ENCODE results near the gene PLEKHA5. TPM values are rescaled to one million over a fixed set of nuclear protein-coding genes. Genes with fewer than 3 reads are reported as not detected.
A peak's percentile ranks its signal among the peaks of the same experiment; 100 is the strongest.

Gene PLEKHA5
- total and polyA plus RNA-seq, 2 experiments from 2014 or later: 88.4 to 103 TPM

DNA sequence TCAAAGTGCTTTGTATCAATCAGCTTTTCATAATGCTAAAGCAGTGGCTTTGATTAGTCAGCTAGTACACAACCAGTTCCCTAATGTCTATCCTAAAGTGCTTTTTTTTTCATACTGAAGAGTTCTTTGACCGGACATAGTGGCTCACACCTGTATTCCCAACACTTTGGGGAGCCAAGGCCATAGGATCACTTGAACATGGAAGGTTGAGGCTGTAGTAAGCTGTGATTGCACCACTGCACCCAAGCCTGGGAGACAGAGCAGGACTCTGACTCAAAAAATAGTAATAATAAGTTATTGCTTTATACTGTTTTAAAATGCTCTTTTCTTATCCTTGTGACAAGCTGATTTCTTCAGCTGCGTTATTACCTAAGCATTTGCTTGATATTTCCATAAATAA is 155.1 kb downstream of the PLEKHA5 start:
- H3K36me3 ChIP-seq: peaks cover 34% of the 10 kb centered on the region
- H3K27ac ChIP-seq: no peak overlapping the region
- no peaks in the 10 kb centered on the region for H3K4me1 ChIP-seq (ENCODE audit: low read depth)
- H3K9me3 ChIP-seq (ENCODE audit: low read depth): no peaks in the 10 kb centered on the region
- no peak overlapping the region for H3K4me3 ChIP-seq
- H3K27me3 ChIP-seq: no peaks in the 10 kb centered on the region
- TF ChIP-seq, protein P1, sequence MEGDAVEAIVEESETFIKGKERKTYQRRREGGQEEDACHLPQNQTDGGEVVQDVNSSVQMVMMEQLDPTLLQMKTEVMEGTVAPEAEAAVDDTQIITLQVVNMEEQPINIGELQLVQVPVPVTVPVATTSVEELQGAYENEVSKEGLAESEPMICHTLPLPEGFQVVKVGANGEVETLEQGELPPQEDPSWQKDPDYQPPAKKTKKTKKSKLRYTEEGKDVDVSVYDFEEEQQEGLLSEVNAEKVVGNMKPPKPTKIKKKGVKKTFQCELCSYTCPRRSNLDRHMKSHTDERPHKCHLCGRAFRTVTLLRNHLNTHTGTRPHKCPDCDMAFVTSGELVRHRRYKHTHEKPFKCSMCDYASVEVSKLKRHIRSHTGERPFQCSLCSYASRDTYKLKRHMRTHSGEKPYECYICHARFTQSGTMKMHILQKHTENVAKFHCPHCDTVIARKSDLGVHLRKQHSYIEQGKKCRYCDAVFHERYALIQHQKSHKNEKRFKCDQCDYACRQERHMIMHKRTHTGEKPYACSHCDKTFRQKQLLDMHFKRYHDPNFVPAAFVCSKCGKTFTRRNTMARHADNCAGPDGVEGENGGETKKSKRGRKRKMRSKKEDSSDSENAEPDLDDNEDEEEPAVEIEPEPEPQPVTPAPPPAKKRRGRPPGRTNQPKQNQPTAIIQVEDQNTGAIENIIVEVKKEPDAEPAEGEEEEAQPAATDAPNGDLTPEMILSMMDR (IDR thresholded peaks at IDR 0.05; ENCODE audit: low read depth, low read length): no peak
- DNase-seq (ENCODE audit: low read depth in 1 of 2, low spot score in 1 of 2): no peak

- Histone ChIP-seq H3K4me1 (ENCODE audit: low read depth) (no peaks in the 10 kb centered on the region), H3K9me3 (ENCODE audit: low read depth) (no peaks in the 10 kb centered on the region), H3K4me3 (no peak overlapping the region), H3K27ac (peak overlapping the region; percentile 29), H3K36me3 (peaks cover 34% of the 10 kb centered on the region), H3K27me3 (no peaks in the 10 kb centered on the region)
- TF ChIP-seq, protein P1 (IDR thresholded peaks at IDR 0.05; ENCODE audit: low read depth, low read length): no peak
- no peak for DNase-seq (ENCODE audit: low read depth in 1 of 2, low spot score in 1 of 2)
These were observed 156.4 kb downstream of the PLEKHA5 start for GRCh38 chr12:19285793-19286448.

DNA sequence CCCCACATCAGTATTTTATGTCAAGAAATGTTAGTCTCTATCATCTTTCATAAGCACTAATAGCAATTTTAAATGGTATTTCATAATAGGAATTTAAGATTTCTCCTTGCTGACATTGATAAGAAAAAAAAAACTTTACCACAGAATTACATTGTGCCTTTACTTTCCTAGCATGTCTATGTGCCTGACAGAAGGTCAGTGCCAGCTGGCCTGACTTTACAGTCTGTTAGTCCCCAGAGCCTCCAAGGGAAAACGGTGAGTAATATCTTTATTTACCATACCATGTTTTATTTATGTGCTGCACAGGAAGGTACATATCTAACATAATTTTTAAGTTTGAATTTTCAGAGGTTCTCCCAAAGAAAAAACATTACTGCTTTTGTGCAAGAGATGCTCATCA is 157.8 kb downstream of the PLEKHA5 start:
- no peaks in the 10 kb centered on the region for H3K4me1 ChIP-seq (ENCODE audit: low read depth)
- no peak overlapping the region for H3K4me3 ChIP-seq
- peak in 1 of 2 donors; percentile 39 for DNase-seq (ENCODE audit: low read depth in 1 of 2, low spot score in 1 of 2)
- TF ChIP-seq, protein P1 (IDR thresholded peaks at IDR 0.05; ENCODE audit: low read depth, low read length): no peak
- no peaks in the 10 kb centered on the region for H3K9me3 ChIP-seq (ENCODE audit: low read depth)
- H3K27ac ChIP-seq: no peak overlapping the region
- H3K27me3 ChIP-seq: no peaks in the 10 kb centered on the region
- H3K36me3 ChIP-seq: peaks cover 37% of the 10 kb centered on the region

DNA sequence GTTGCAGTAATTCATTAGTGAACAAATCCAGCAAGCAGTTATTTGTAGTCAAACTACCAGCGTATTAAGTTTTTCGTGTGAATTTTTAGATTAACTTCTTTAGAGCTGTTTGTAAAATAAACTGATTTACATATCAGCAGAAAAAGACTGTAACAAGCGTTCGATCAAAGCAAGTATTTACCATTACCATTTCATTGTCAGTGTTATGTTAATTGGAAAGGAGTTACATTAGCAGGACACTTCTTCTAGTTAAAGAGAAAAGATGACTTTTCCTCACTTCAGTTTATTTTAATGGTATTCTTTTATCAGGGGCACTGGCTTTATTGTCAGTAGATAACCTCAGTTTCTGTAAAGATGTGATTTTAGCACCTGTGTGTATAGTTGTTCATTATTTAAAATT is 158.6 kb downstream of the PLEKHA5 start:
- peaks cover 37% of the 10 kb centered on the region for H3K36me3 ChIP-seq
- TF ChIP-seq, protein P1 (IDR thresholded peaks at IDR 0.05; ENCODE audit: low read depth, low read length): no peak

DNA sequence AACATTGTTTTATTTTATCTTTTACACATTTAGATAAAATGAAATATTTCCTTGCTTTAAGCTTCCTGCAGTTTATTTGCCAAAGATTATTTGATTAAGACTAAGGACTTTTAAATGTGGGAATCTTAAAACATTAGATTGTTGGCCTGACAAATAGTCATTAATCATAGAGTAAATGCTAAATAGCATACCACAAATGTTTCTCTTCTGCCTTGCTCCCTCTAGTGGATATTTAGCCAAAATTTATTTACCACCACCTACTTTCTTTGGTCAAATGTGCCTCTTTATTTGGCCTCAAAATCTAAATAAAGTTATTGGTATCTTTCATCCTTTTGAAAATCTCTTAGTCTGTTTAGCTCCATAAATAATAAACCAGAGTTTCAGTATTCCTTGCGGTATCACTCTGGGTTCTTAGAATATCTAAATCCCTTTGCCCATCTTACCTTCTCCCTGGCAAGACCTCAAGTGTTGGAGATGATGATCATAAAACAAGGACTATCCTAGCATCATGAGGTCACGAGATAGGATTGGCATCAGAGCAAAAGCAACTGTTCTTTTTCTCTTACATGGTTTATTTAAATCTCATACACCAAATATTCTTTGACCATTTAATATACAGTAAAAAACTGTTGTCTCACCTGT is 159.2 kb downstream of the PLEKHA5 start:
- TF ChIP-seq, protein P1 (IDR thresholded peaks at IDR 0.05; ENCODE audit: low read depth, low read length): peak; percentile 59
- no peaks in the 10 kb centered on the region for H3K9me3 ChIP-seq (ENCODE audit: low read depth)
- no peaks in the 10 kb centered on the region for H3K27me3 ChIP-seq
- no peak overlapping the region for H3K27ac ChIP-seq
- H3K4me3 ChIP-seq: no peak overlapping the region
- peak; percentile 45 to 59 for DNase-seq (ENCODE audit: low read depth in 1 of 2, low spot score in 1 of 2)
- peaks cover 31% of the 10 kb centered on the region for H3K36me3 ChIP-seq
- no peaks in the 10 kb centered on the region for H3K4me1 ChIP-seq (ENCODE audit: low read depth)

More for the DNA sequence above, 158.6 kb downstream of the PLEKHA5 start:
- H3K4me3 ChIP-seq: no peak overlapping the region
- no peaks in the 10 kb centered on the region for H3K27me3 ChIP-seq
- no peaks in the 10 kb centered on the region for H3K4me1 ChIP-seq (ENCODE audit: low read depth)
- no peaks in the 10 kb centered on the region for H3K9me3 ChIP-seq (ENCODE audit: low read depth)
- H3K27ac ChIP-seq: peak overlapping the region; percentile 41
- DNase-seq (ENCODE audit: low read depth in 1 of 2, low spot score in 1 of 2): no peak

All from cardiac muscle cell (in vitro differentiated cells and primary cell).